ENCODE results near the gene SDHA.
"Not testable (repeated sequence)": the region's sequence is repeated elsewhere in the genome, so short reads cannot be mapped to it uniquely, and the experiment has no call there.

The SDHA gene

GRCh38 chr5:217494-218456 lies at the start of gene SDHA, which contains the start of gene CCDC127:
Gene SDHA, plus strand, starts transcription at chr5:218320. Its CDS starts 36 bp downstream, at chr5:218356.
Gene CCDC127, minus strand, starts transcription at chr5:218153. Its CDS starts 1,304 bp downstream, at chr5:216849.
- DNase-seq (ENCODE audit: low spot score): peak; percentile 100
- TF ChIP-seq CTCF (IDR thresholded peaks at IDR 0.05; ENCODE audit: extremely low read depth, insufficient read depth, missing control alignments): peak; percentile 48
- in situ Hi-C loops (cut with MboI; ENCODE audit: low pct_unique_long_range_greater_than_20kb, low sequenced_read_pairs, unreplicated experiment): not testable (repeated sequence)

GRCh38 chr5:169071-169727 lies 48.9 kb upstream of the SDHA start:
- in situ Hi-C loops (cut with MboI; ENCODE audit: low pct_unique_long_range_greater_than_20kb, low sequenced_read_pairs, unreplicated experiment): no loop called here
- TF ChIP-seq CTCF (IDR thresholded peaks at IDR 0.05; ENCODE audit: extremely low read depth, insufficient read depth, missing control alignments): no peak
- DNase-seq (ENCODE audit: low spot score): no peak

GRCh38 chr5:169728-170094 lies 48.4 kb upstream of the SDHA start:
- TF ChIP-seq CTCF (IDR thresholded peaks at IDR 0.05; ENCODE audit: extremely low read depth, insufficient read depth, missing control alignments): no peak
- no peak for DNase-seq (ENCODE audit: low spot score)
- in situ Hi-C loops (cut with MboI; ENCODE audit: low pct_unique_long_range_greater_than_20kb, low sequenced_read_pairs, unreplicated experiment): no loop called here

GRCh38 chr5:170971-171800 lies 46.9 kb upstream of the SDHA start:
- no peak for TF ChIP-seq CTCF (IDR thresholded peaks at IDR 0.05; ENCODE audit: extremely low read depth, insufficient read depth, missing control alignments)
- DNase-seq (ENCODE audit: low spot score): no peak
- in situ Hi-C loops (cut with MboI; ENCODE audit: low pct_unique_long_range_greater_than_20kb, low sequenced_read_pairs, unreplicated experiment): no loop called here

- DNase-seq (ENCODE audit: low spot score): no peak
- no peak for TF ChIP-seq CTCF (IDR thresholded peaks at IDR 0.05; ENCODE audit: extremely low read depth, insufficient read depth, missing control alignments)
- in situ Hi-C loops (cut with MboI; ENCODE audit: low pct_unique_long_range_greater_than_20kb, low sequenced_read_pairs, unreplicated experiment): no loop called here
Observed at GRCh38 chr5:171801-172331, 46.3 kb upstream of the SDHA start.

- no peak for TF ChIP-seq CTCF (IDR thresholded peaks at IDR 0.05; ENCODE audit: extremely low read depth, insufficient read depth, missing control alignments)
- in situ Hi-C loops (cut with MboI; ENCODE audit: low pct_unique_long_range_greater_than_20kb, low sequenced_read_pairs, unreplicated experiment): no loop called here
- DNase-seq (ENCODE audit: low spot score): no peak
Observed at GRCh38 chr5:172421-172820, 45.7 kb upstream of the SDHA start.
